OCI-LY7 (cell line): ENCODE measurements around the gene HLA-DRB5.
"Not testable (repeated sequence)": the region's sequence is repeated elsewhere in the genome, so short reads cannot be mapped to it uniquely, and the experiment has no call there.

Source experiments
- EZH2phosphoT487 ChIP-seq: fragments of 200-600 bp; sonication (generic); IDR thresholded peaks from 2 replicates; pipeline ENCODE4 v1.6.1; 2018; ENCODE audit warnings: low read depth, borderline replicate concordance, mild to moderate bottlenecking, mixed run types, antibody characterized with exemption, low read length, moderate library complexity, mixed read lengths
- TF ChIP-seq, protein P1 (sequence below): fragments of 200-600 bp; sonication (generic); conservative IDR thresholded peaks from 2 replicates; pipeline ENCODE4 v1.5.1; 2014; ENCODE audit warnings: mild to moderate bottlenecking, antibody characterized with exemption, low read length, moderate library complexity, mixed read lengths

DNA sequence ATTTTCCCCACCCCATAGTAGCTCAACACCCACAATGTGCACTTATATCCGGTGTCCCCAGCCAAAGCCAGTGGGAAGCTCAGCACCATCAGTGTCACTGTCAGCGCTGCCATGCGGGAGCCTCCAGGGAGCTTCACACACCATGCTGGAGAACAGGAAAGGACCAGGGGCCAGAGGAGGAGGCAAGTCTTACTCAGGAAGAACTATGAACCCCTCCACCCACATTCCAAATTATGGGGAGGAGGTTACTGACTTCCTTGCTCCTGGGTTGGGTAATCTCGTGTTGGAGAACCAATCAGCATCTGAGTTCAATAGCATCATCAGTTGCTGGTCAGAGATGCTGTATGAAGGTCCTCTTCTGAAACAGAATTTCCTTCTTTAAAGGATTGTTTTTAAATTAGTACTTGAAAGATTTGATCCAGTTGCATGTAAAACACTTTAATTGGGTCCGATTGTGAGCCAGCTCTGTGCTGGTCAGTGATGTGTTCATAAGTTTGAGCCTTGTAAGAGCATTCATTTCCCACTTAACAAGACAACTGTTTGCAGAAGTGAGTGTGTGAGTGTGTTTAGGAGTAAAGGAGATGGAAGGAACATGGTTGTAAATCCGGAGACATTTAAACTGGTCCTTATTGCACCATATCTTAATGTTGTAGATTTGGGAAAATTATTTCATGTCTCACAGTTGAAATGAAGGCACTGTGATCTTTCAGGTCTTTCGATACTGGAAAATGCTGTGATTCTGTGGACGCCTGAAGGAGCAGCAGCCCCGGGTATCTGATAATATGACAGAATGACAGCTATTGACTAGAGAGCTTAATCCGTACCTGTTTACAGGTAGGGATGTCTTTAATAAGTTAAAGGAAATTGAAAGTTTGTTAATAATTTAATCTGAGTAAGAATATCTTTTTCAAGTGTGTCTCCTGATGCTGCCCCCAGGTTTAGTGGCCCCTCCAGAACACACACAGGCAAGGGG lies 56.4 kb downstream of the HLA-DRB5 start:
- TF ChIP-seq, protein P1, sequence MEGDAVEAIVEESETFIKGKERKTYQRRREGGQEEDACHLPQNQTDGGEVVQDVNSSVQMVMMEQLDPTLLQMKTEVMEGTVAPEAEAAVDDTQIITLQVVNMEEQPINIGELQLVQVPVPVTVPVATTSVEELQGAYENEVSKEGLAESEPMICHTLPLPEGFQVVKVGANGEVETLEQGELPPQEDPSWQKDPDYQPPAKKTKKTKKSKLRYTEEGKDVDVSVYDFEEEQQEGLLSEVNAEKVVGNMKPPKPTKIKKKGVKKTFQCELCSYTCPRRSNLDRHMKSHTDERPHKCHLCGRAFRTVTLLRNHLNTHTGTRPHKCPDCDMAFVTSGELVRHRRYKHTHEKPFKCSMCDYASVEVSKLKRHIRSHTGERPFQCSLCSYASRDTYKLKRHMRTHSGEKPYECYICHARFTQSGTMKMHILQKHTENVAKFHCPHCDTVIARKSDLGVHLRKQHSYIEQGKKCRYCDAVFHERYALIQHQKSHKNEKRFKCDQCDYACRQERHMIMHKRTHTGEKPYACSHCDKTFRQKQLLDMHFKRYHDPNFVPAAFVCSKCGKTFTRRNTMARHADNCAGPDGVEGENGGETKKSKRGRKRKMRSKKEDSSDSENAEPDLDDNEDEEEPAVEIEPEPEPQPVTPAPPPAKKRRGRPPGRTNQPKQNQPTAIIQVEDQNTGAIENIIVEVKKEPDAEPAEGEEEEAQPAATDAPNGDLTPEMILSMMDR = not testable (repeated sequence)
- TF ChIP-seq EZH2phosphoT487 = not testable (repeated sequence)
